Bone marrow (tissue), 2 donors: ENCODE measurements around the gene SND1.

Experiments
- DNase-seq, 2 donors: peaks; one replicate each; lab custom pipeline; 2025; lab: John Stamatoyannopoulos, UW

The SND1 gene

GRCh38 chr7:127651556-127652332 lies at the start of gene SND1:
SND1 (plus strand) TSS chr7:127652194; CDS start chr7:127652374, 180 bp downstream.
- DNase-seq = peak; percentile 83 to 99

- DNase-seq = no peak
Measured at GRCh38 chr7:127608446-127608845, 43.5 kb upstream of the SND1 start.

- DNase-seq = no peak
Measured at GRCh38 chr7:127609297-127609696, 42.7 kb upstream of the SND1 start.

- no peak for DNase-seq
Measured at GRCh38 chr7:127612263-127612662, 39.7 kb upstream of the SND1 start.

GRCh38 chr7:127616724-127617123 lies 35.3 kb upstream of the SND1 start:
- DNase-seq = no peak

- no peak for DNase-seq
Measured at GRCh38 chr7:127618042-127618441, 34.0 kb upstream of the SND1 start, which contains the start of gene PAX4. PAX4 (minus strand) TSS chr7:127618142; CDS start chr7:127615928, 2,214 bp downstream.

GRCh38 chr7:127618775-127619174 lies 33.2 kb upstream of the SND1 start:
- DNase-seq = no peak

- no peak for DNase-seq
Measured at GRCh38 chr7:127619681-127620405, 32.2 kb upstream of the SND1 start.

- no peak for DNase-seq
Measured at GRCh38 chr7:127620406-127621233, 31.4 kb upstream of the SND1 start.

GRCh38 chr7:127625331-127625730 lies 26.7 kb upstream of the SND1 start:
- no peak for DNase-seq

GRCh38 chr7:127628445-127628844 lies 23.5 kb upstream of the SND1 start:
- DNase-seq = no peak

- no peak for DNase-seq
Measured at GRCh38 chr7:127629268-127629854, 22.6 kb upstream of the SND1 start.

GRCh38 chr7:127632276-127632910 lies 19.6 kb upstream of the SND1 start:
- DNase-seq = no peak

- no peak for DNase-seq
Measured at GRCh38 chr7:127635659-127636285, 16.2 kb upstream of the SND1 start.

- no peak for DNase-seq
Measured at GRCh38 chr7:127638197-127638596, 13.8 kb upstream of the SND1 start.

- no peak for DNase-seq
Measured at GRCh38 chr7:127644484-127644883, 7.5 kb upstream of the SND1 start.

- no peak for DNase-seq
Measured at GRCh38 chr7:127647636-127648035, 4.4 kb upstream of the SND1 start.

- no peak for DNase-seq
Measured at GRCh38 chr7:127648986-127649385, 3.0 kb upstream of the SND1 start.

GRCh38 chr7:127650847-127651555 lies 993 bp upstream of the SND1 start:
- DNase-seq = no peak
